ENCODE results near the gene ABCC1.

Gene ABCC1

GRCh38 chr16:16138034-16138635, 188.7 kb downstream of the ABCC1 start:
- no peaks in the 10 kb centered on the region for H4K20me1 ChIP-seq (ENCODE audit: insufficient read depth, low read length)
- H3K27ac ChIP-seq (ENCODE audit: low read length) = no peak overlapping the region
- DNase-seq (no peak), ATAC-seq (ENCODE audit: insufficient read depth, low read depth) (no peak)
- no peaks in the 10 kb centered on the region for H3K9me3 ChIP-seq (ENCODE audit: insufficient read depth, low read length, severe bottlenecking)
- no peak overlapping the region for H3K4me2 ChIP-seq (ENCODE audit: insufficient read depth, low read length)
- H3K4me3 ChIP-seq (ENCODE audit: low read depth in 1 of 2, low read length in 2 of 2) = no peak overlapping the region
- no peak overlapping the region for H2AFZ ChIP-seq (ENCODE audit: low read depth, low read length)
- TF ChIP-seq CTCF (IDR thresholded peaks at IDR 0.05; ENCODE audit: borderline replicate concordance, extremely low read depth, low read length, poor library complexity, severe bottlenecking) (no peak), EZH2 (IDR thresholded peaks at IDR 0.05; ENCODE audit: borderline replicate concordance, low read depth, low read length, severe bottlenecking) (no peak)
- no peaks in the 10 kb centered on the region for H3K27me3 ChIP-seq (ENCODE audit: insufficient read depth, low read length, poor library complexity)
- H3K9ac ChIP-seq (ENCODE audit: low read depth, low read length) = no peak overlapping the region
- H3K36me3 ChIP-seq (ENCODE audit: insufficient read depth, low read length) = peaks cover 81% of the 10 kb centered on the region
- H3K4me1 ChIP-seq (ENCODE audit: insufficient read depth, low read length) = no peaks in the 10 kb centered on the region
- H3K79me2 ChIP-seq (ENCODE audit: insufficient read depth, low read length) = no peaks in the 10 kb centered on the region

GRCh38 chr16:16139061-16139460, 189.6 kb downstream of the ABCC1 start:
- no peaks in the 10 kb centered on the region for H3K9me3 ChIP-seq (ENCODE audit: insufficient read depth, low read length, severe bottlenecking)
- ATAC-seq (ENCODE audit: insufficient read depth, low read depth) (no peak), DNase-seq (no peak)
- no peaks in the 10 kb centered on the region for H4K20me1 ChIP-seq (ENCODE audit: insufficient read depth, low read length)
- no peak overlapping the region for H3K4me3 ChIP-seq (ENCODE audit: low read depth in 1 of 2, low read length in 2 of 2)
- no peak overlapping the region for H3K27ac ChIP-seq (ENCODE audit: low read length)
- H2AFZ ChIP-seq (ENCODE audit: low read depth, low read length) = no peak overlapping the region
- peaks cover 82% of the 10 kb centered on the region for H3K36me3 ChIP-seq (ENCODE audit: insufficient read depth, low read length)
- H3K79me2 ChIP-seq (ENCODE audit: insufficient read depth, low read length) = no peaks in the 10 kb centered on the region
- H3K9ac ChIP-seq (ENCODE audit: low read depth, low read length) = no peak overlapping the region
- H3K4me2 ChIP-seq (ENCODE audit: insufficient read depth, low read length) = no peak overlapping the region
- H3K27me3 ChIP-seq (ENCODE audit: insufficient read depth, low read length, poor library complexity) = no peaks in the 10 kb centered on the region
- TF ChIP-seq EZH2 (IDR thresholded peaks at IDR 0.05; ENCODE audit: borderline replicate concordance, low read depth, low read length, severe bottlenecking) = no peak
- no peak for TF ChIP-seq CTCF (IDR thresholded peaks at IDR 0.05; ENCODE audit: borderline replicate concordance, extremely low read depth, low read length, poor library complexity, severe bottlenecking)
- H3K4me1 ChIP-seq (ENCODE audit: insufficient read depth, low read length) = no peaks in the 10 kb centered on the region

- DNase-seq (no peak), ATAC-seq (ENCODE audit: insufficient read depth, low read depth) (no peak)
- Histone ChIP-seq H2AFZ (ENCODE audit: low read depth, low read length) (no peak overlapping the region), H3K36me3 (ENCODE audit: insufficient read depth, low read length) (peaks cover 80% of the 10 kb centered on the region), H4K20me1 (ENCODE audit: insufficient read depth, low read length) (peaks cover 4% of the 10 kb centered on the region; the same call in 1 of the 2 replicates), H3K27me3 (ENCODE audit: insufficient read depth, low read length, poor library complexity) (no peaks in the 10 kb centered on the region), H3K27ac (ENCODE audit: low read length) (no peak overlapping the region), H3K4me1 (ENCODE audit: insufficient read depth, low read length) (no peaks in the 10 kb centered on the region), H3K4me3 (ENCODE audit: low read depth in 1 of 2, low read length in 2 of 2) (no peak overlapping the region), H3K4me2 (ENCODE audit: insufficient read depth, low read length) (no peak overlapping the region), H3K79me2 (ENCODE audit: insufficient read depth, low read length) (no peaks in the 10 kb centered on the region), H3K9me3 (ENCODE audit: insufficient read depth, low read length, severe bottlenecking) (no peaks in the 10 kb centered on the region), H3K9ac (ENCODE audit: low read depth, low read length) (no peak overlapping the region)
- TF ChIP-seq EZH2 (IDR thresholded peaks at IDR 0.05; ENCODE audit: borderline replicate concordance, low read depth, low read length, severe bottlenecking) (no peak), CTCF (IDR thresholded peaks at IDR 0.05; ENCODE audit: borderline replicate concordance, extremely low read depth, low read length, poor library complexity, severe bottlenecking) (no peak)
Measured at GRCh38 chr16:16139806-16140205, 190.4 kb downstream of the ABCC1 start.

All from DND-41 (cell line).